OCI-LY1 (cell line): Measurements from ENCODE around the gene ACTR10.

ENCODE experiments used
- EZH2 ChIP-seq: fragments of 200-600 bp; sonication (generic), shearing (Covaris generic); IDR thresholded peaks from 2 replicates; pipeline ENCODE4 v1.8.0; 2017; ENCODE audit warnings: borderline replicate concordance, mixed run types, mild to moderate bottlenecking, antibody characterized with exemption, low read length, moderate library complexity, mixed read lengths
- TF ChIP-seq, protein P1 (sequence below): fragments of 200-600 bp; sonication (generic), shearing (Covaris generic); IDR thresholded peaks from 2 replicates; pipeline ENCODE4 v1.5.1; 2017; ENCODE audit warnings: mild to moderate bottlenecking, antibody characterized with exemption, low read length, moderate library complexity, mixed read lengths

DNA sequence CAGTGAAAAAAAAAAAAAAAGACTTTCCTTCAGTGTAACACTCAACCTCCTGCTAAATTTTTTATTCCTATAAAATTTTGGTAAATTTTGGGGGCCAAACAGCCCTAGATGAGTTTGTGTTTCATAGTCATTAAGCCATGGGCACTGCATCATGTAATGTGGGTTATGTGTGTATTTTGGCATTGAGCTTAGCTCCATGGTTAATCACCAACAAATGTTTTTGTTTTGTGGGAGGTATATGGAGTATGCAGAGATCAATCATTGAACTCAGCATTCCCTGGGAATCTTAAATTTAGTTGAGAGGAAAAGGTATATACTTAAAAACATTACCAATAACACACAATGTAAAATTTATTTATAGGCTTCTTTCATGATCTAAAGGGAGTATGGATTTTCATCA lies 39.4 kb upstream of the ACTR10 start:
- TF ChIP-seq, protein P1, sequence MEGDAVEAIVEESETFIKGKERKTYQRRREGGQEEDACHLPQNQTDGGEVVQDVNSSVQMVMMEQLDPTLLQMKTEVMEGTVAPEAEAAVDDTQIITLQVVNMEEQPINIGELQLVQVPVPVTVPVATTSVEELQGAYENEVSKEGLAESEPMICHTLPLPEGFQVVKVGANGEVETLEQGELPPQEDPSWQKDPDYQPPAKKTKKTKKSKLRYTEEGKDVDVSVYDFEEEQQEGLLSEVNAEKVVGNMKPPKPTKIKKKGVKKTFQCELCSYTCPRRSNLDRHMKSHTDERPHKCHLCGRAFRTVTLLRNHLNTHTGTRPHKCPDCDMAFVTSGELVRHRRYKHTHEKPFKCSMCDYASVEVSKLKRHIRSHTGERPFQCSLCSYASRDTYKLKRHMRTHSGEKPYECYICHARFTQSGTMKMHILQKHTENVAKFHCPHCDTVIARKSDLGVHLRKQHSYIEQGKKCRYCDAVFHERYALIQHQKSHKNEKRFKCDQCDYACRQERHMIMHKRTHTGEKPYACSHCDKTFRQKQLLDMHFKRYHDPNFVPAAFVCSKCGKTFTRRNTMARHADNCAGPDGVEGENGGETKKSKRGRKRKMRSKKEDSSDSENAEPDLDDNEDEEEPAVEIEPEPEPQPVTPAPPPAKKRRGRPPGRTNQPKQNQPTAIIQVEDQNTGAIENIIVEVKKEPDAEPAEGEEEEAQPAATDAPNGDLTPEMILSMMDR = no peak
- no peak for TF ChIP-seq EZH2
